A549 (cell line): ENCODE measurements around the gene ZMIZ2. TPM values are rescaled to one million over a fixed set of nuclear protein-coding genes. Genes with fewer than 3 reads are reported as not detected.

Experiments used
- ATAC-seq, 2 experiments: fragments of 200-7000 bp in 1 of 2; fragments of >200 bp in 1 of 2; cut with Nextera tagmentation in 1 of 2; cut with Tn5 transposase in 1 of 2; 3 replicates each; pipeline versions ENCODE4 v1.8.0 to v1.9.1; 2018 to 2020; ENCODE audit warnings: mild to moderate bottlenecking in 1 of 2, moderate library complexity in 1 of 2
- CTCF ChIA-PET: fragments of 300-600 bp; sonication (Branson Sonifier 250); formaldehyde crosslinking; extraction: SDS; loops from one replicate; lab custom pipeline; 2021; ENCODE audit warnings: antibody characterized with exemption, inconsistent platforms; lab: Yijun Ruan, JAX
- POLR2A ChIA-PET: fragments of 350-600 bp; formaldehyde crosslinking; extraction: SDS; loops from one replicate; lab custom pipeline; 2021; ENCODE audit warnings: antibody characterized with exemption, inconsistent platforms; lab: Yijun Ruan, JAX
- DNase-seq, 2 experiments: peaks; one replicate each; pipeline versions ENCODE4 v3.0.0 to v3.0.0-alpha.2; 2011 to 2016; ENCODE audit warnings: low read depth in 1 of 2, low spot score in 1 of 2
- FAIRE-seq: peaks from 2 replicates; lab custom pipeline; 2011; peaks lifted over from hg19 to GRCh38; lab: Jason Lieb, UNC
- H3K27ac ChIP-seq, 2 experiments: fragments of >200 bp; sonication (Bioruptor Twin); formaldehyde crosslinking; 3 replicates each; pipeline ENCODE4 v1.5.1; 2016 to 2017
- H3K4me1 ChIP-seq: fragments of >200 bp; sonication (Bioruptor Twin); formaldehyde crosslinking; 3 replicates; pipeline ENCODE4 v1.6.1; 2016
- H3K4me2 ChIP-seq: fragments of >200 bp; sonication (Bioruptor Twin); formaldehyde crosslinking; 3 replicates; pipeline ENCODE4 v1.6.1; 2016
- H3K4me3 ChIP-seq: fragments of >200 bp; sonication (Bioruptor Twin); formaldehyde crosslinking; 3 replicates; pipeline ENCODE4 v1.5.1; 2016
- H3K9me3 ChIP-seq: fragments of >200 bp; sonication (Bioruptor Twin); formaldehyde crosslinking; 3 replicates; pipeline ENCODE4 v1.6.1; 2016
- ATOH8 ChIP-seq: fragments of 250-450 bp; sonication (Bioruptor Pico); IDR thresholded peaks from 2 replicates; pipeline ENCODE4 v1.5.0; 2020; ENCODE audit warnings: low read depth, mild to moderate bottlenecking, moderate library complexity
- BHLHE40 ChIP-seq: IDR thresholded peaks from 2 replicates; pipeline ENCODE4 v1.6.1; 2012; ENCODE audit warnings: low read depth, low read length, inconsistent platforms
- CBX8 ChIP-seq: fragments of 200-600 bp; sonication (generic); IDR thresholded peaks from 2 replicates; pipeline ENCODE4 v1.6.1; 2016
- CTCF ChIP-seq: fragments of >200 bp; sonication (Bioruptor Twin); formaldehyde crosslinking; IDR thresholded peaks from 3 replicates; pipeline ENCODE4 v1.5.1; 2016
- E2F6 ChIP-seq: IDR thresholded peaks from 2 replicates; pipeline ENCODE4 v1.6.1; 2012; ENCODE audit warnings: low read depth, borderline replicate concordance
- EHF ChIP-seq: fragments of 250-450 bp; sonication (Bioruptor Pico); IDR thresholded peaks from 2 replicates; pipeline ENCODE4 v1.5.0; 2020; ENCODE audit warnings: mild to moderate bottlenecking
- EHMT2 ChIP-seq: fragments of 200-600 bp; sonication (generic); IDR thresholded peaks from 2 replicates; pipeline ENCODE4 v1.6.1; 2016; ENCODE audit warnings: antibody characterized with exemption, low read depth, mild to moderate bottlenecking, moderate library complexity
- ELK1 ChIP-seq: fragments of 150-350 bp; IDR thresholded peaks from 2 replicates; pipeline ENCODE4 v1.6.1; 2014; ENCODE audit warnings: low read depth, mild to moderate bottlenecking, low read length
- EP300 ChIP-seq, 2 experiments: fragments of >200 bp; sonication (Bioruptor Twin); formaldehyde crosslinking; IDR thresholded peaks; 2 replicates in 1 of 2; 3 replicates in 1 of 2; pipeline ENCODE4 v1.6.1; 2016 to 2017
- HMGXB4 ChIP-seq: fragments of 250-450 bp; sonication (Bioruptor Pico); IDR thresholded peaks from 2 replicates; pipeline ENCODE4 v1.5.0; 2021; ENCODE audit warnings: mild to moderate bottlenecking, moderate library complexity, borderline replicate concordance
- HOXA7 ChIP-seq: fragments of 250-450 bp; sonication (Bioruptor Pico); IDR thresholded peaks from 2 replicates; pipeline ENCODE4 v1.5.0; 2020; ENCODE audit warnings: mild to moderate bottlenecking, moderate library complexity
- HOXB13 ChIP-seq: fragments of 250-450 bp; sonication (Bioruptor Pico); IDR thresholded peaks from 2 replicates; pipeline ENCODE4 v1.5.0; 2020; ENCODE audit warnings: low read depth, mild to moderate bottlenecking, moderate library complexity
- JUN ChIP-seq, 2 experiments: fragments of >200 bp; sonication (Bioruptor Twin); formaldehyde crosslinking; IDR thresholded peaks; 2 replicates in 1 of 2; 3 replicates in 1 of 2; pipeline ENCODE4 v1.6.1; 2016 to 2017
- MAFK ChIP-seq: fragments of 450-650 bp; IDR thresholded peaks from 2 replicates; pipeline ENCODE4 v1.6.1; 2014; ENCODE audit not compliant: partially characterized antibody
- NFE2L2 ChIP-seq: fragments of 150-350 bp; conservative IDR thresholded peaks from 2 replicates; pipeline ENCODE4 v1.6.1; 2014; ENCODE audit warnings: low read length
- PHF8 ChIP-seq: fragments of 200-600 bp; sonication (generic); IDR thresholded peaks from 2 replicates; pipeline ENCODE4 v1.6.1; 2016; ENCODE audit warnings: low read depth, mild to moderate bottlenecking, antibody characterized with exemption, moderate library complexity, borderline replicate concordance
- POLR2A ChIP-seq: IDR thresholded peaks from 2 replicates; pipeline ENCODE4 v1.6.1; 2012; ENCODE audit warnings: mild to moderate bottlenecking, low read length
- POLR2AphosphoS2 ChIP-seq: conservative IDR thresholded peaks from 2 replicates; pipeline ENCODE4 v1.6.1; 2012; ENCODE audit warnings: low read length, improper control_type of control experiment, inconsistent platforms
- RARB ChIP-seq: fragments of 250-450 bp; sonication (Bioruptor Pico); IDR thresholded peaks from 2 replicates; pipeline ENCODE4 v1.8.0; 2021; ENCODE audit warnings: mild to moderate bottlenecking, moderate library complexity
- SMC3 ChIP-seq: fragments of >200 bp; sonication (Bioruptor Twin); formaldehyde crosslinking; IDR thresholded peaks from 3 replicates; pipeline ENCODE4 v1.6.1; 2018; ENCODE audit warnings: inconsistent platforms
- TFCP2L1 ChIP-seq: fragments of 250-450 bp; sonication (Bioruptor Pico); IDR thresholded peaks from 2 replicates; pipeline ENCODE4 v1.5.0; 2021; ENCODE audit warnings: mild to moderate bottlenecking
- ZSCAN20 ChIP-seq: fragments of 250-450 bp; sonication (Bioruptor Pico); IDR thresholded peaks from 2 replicates; pipeline ENCODE4 v1.8.0; 2022; ENCODE audit warnings: mild to moderate bottlenecking, moderate library complexity
- WGBS: methylation state at CpG from one replicate; pipeline ENCODE4 v1.1.6; 2017; ENCODE audit errors: missing lambda C conversion rate; 5-methylcytosine and 5-hydroxymethylcytosine counted together
- polyA plus RNA-seq, 4 experiments: library from polyadenylated mRNA; depleted of rRNA in 3 of 4; stranded (reverse); fragments of >200 nt; fragmentation: RNase III in 1 of 4; extraction: RNeasy Plus Mini Kit Qiagen cat#74134 plus additional on column Dnase treatment in 1 of 4; gene quantifications; 2 replicates in 3 of 4; 3 replicates in 1 of 4; pipeline ENCODE4 v1.2.3, GENCODE V29; 2011 to 2017

ZMIZ2 gene
- polyA plus RNA-seq, 2 of the 4 experiments (the other 2 are of a cell fraction), result 4.3 to 21.7 TPM

- FAIRE-seq, result no peak
- peak overlapping the region; percentile 79 for H3K4me3 ChIP-seq
- TF ChIP-seq NFE2L2 (no peak), EHF (CRISPR knock-in tag) (0 out of 2 replicates have a peak, but pooled peaks have one; percentile 1), POLR2A (0 out of 2 replicates have a peak, but pooled peaks have one; percentile 26), CBX8 (no peak), ELK1 (no peak), ZSCAN20 (no peak), CTCF (peak; percentile 44), PHF8 (no peak), ATOH8 (CRISPR knock-in tag) (no peak), POLR2AphosphoS2 (peak; percentile 67), HOXB13 (CRISPR knock-in tag) (no peak), HOXA7 (CRISPR knock-in tag) (peak; percentile 8), RARB (CRISPR knock-in tag) (no peak; the same call in 1 of the 2 replicates), BHLHE40 (no peak), MAFK (peak; percentile 30), E2F6 (no peak; the same call in 1 of the 2 replicates), EP300 (IDR thresholded peaks at IDR 0.05) (no peak), EHMT2 (no peak), TFCP2L1 (CRISPR knock-in tag) (peak; percentile 61; the same call in 1 of the 2 replicates)
- peak; percentile 81 to 92 for DNase-seq
- peak overlapping the region; percentile 99 for H3K4me2 ChIP-seq
- ChIA-PET POLR2A (interaction anchor here (0.5 to 2.0 kb wide), 6 partner anchors 20 to 314 kb away, joined by 4 to 7 read pairs (median 6); partner anchors contain the start of genes H2AZ2, OGDH, PURB and TBRG4), CTCF (interaction anchor here (0.5 to 1.9 kb wide), 12 partner anchors 14 to 614 kb away, joined by 3 to 6 read pairs (median 3); partner anchors contain the start of gene H2AZ2)
- H3K9me3 ChIP-seq, result no peaks in the 10 kb centered on the region
- WGBS, result 1% methylated on average over 26 of the region's 26 CpGs
- peak overlapping the region; percentile 96 to 97 for H3K27ac ChIP-seq
- peak; percentile 75 to 79 for ATAC-seq
- peaks cover 30% of the 10 kb centered on the region for H3K4me1 ChIP-seq
Observed at GRCh38 chr7:44797329-44798258, 48.9 kb downstream of the ZMIZ2 start.

- Histone ChIP-seq H3K9me3 (no peaks in the 10 kb centered on the region), H3K4me2 (peak overlapping the region; percentile 99), H3K4me3 (peak overlapping the region; percentile 79), H3K4me1 (peaks cover 30% of the 10 kb centered on the region), H3K27ac (peak overlapping the region; percentile 4 to 12; a peak in 1 of 6 replicates)
- ChIA-PET POLR2A (interaction anchor here (0.6 to 2.0 kb wide), 4 partner anchors 22 to 313 kb away, joined by 6 to 11 read pairs (median 6); partner anchors contain the start of genes H2AZ2, OGDH and TBRG4), CTCF (interaction anchor here (0.6 to 1.9 kb wide), 10 partner anchors 22 to 211 kb away, joined by 3 to 6 read pairs (median 4); no protein-coding TSS in a partner anchor)
- TF ChIP-seq HMGXB4 (CRISPR knock-in tag) (no peak), SMC3 (no peak), JUN (IDR thresholded peaks at IDR 0.05) (peak in 1 of 2 experiments; percentile 2; a peak in 1 of 5 replicates)
- DNase-seq (no peak), ATAC-seq (no peak), FAIRE-seq (no peak)
- WGBS, result 13% methylated on average over 2 of the region's 2 CpGs
Observed at GRCh38 chr7:44798649-44799305, 50.1 kb downstream of the ZMIZ2 start.
